GM19193 (cell line): ENCODE measurements around the gene GTF2IRD1.

Source experiments
- POLR2A ChIP-seq: IDR thresholded peaks from 4 replicates; pipeline ENCODE4 v1.6.1; 2011; ENCODE audit not compliant: insufficient read depth, insufficient read length; ENCODE audit errors: extremely low read depth

The GTF2IRD1 gene

DNA sequence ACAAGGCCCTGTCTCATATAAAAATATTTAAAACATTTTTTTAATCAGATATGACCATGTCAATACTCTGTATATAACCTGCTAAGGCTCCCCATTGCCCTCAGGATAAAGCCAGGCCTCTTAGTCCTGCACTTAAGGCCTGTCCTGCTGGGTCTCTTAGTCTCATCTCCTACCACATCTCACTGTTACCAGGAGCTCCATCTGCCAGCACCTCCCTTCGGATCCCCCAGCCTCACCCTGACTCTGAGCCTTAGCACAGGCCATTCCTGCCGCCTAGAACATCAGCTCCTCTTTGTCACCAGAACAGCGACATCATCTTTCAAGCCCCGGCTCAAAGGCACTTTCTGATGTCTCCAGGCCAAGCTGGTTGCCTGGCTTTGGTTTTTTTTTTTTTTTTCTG is 25.7 kb upstream of the GTF2IRD1 start:
- no peak for TF ChIP-seq POLR2A

- no peak for TF ChIP-seq POLR2A
Observed at GRCh38 chr7:74429153-74429747, 24.5 kb upstream of the GTF2IRD1 start.

DNA sequence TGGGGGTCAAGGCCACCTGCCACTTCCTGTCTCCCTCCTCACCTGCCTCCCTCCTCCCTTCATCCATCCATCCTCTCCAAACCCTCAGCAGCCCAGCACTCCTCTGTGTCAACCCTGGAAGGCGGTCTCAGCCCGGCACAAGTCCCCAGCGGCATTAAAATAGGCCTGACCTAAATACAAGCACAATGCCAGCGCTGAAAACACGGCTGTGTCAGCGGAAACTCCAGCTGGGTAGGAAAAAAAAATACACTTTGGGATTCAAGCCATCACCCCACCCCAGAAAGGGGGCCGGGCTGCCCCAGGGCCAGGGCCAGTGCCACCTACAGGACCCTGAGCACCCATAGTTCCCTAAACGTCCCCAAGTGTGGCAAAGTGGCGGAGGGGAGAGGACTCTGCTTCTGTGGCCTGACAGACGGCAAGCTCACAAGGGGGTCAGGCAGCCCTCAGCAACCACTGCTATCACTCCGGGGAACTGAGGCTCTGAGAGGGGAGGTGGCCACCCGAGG is 22.7 kb upstream of the GTF2IRD1 start:
- no peak for TF ChIP-seq POLR2A

DNA sequence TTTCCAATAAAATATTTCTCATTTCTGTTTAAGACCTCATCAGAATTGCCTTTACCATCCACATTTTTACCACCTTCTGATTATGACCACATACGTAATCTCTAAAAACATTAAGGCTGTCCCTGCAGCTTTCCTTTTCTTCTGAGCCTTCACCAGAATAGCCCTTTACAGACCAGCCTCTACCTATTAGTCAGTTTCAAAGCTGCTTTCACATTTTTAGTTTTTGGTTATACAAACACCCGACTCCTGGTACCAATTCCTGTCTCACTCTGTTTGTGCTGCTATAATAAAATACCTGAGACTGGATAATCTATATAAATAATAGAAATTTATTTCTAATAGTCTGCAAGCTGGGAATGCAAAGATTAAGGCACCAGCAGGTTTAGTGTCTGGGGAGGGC is 15.4 kb upstream of the GTF2IRD1 start:
- TF ChIP-seq POLR2A: no peak

GRCh38 chr7:74439541-74439940 is 14.2 kb upstream of the GTF2IRD1 start:
- no peak for TF ChIP-seq POLR2A

DNA sequence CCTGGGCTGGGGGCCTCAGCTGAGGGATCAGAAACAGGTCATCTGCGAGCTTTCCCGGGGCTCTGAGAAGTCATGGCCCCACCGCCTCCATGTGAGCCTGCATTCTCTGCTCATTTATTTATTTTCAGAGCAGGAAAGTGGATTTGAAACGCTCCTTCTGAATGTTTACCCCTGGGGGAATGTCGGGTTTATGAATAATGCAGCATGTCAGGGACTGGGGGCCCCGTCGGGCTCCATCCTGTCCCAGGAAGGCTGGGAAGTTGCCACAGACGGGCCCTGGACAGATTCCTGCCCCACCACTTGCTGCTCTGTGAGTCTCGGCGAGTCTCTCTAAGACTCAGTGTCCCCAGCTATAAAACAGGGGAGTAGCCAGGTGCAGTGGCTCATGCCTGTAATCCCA is 11.9 kb upstream of the GTF2IRD1 start:
- no peak for TF ChIP-seq POLR2A

DNA sequence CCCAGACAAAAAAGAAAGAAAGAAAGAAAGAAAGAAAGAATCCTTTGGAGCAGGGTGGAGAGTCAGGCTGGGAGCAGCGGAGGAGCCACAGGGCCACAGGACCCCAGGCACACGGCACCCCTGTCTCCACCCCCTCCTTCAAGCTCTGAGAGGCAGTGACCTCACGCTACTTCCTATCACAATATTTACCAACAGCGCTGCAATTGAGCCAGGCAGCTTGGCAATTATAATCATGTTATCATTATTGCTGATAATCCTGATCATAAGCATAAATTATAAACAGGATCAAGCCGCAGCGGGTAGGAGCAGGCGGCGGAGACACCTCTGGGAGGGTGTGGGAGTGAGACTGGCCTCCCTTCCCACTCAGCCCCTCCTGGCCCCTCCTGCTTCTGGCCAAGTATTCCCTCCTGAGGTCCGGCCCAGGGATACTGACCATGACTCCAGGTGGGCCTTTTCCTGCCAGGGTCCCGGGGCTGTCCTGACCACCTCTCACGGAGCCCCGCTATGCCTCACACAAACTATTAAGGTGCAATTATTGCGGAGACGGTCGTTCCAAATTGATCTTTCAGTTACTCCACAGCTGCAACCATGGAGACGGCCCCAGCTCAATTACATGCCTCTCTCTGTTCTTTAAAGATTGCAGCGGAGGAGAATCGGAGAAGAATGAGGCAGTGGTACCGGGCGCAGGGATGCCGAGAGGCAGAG is 10.0 kb upstream of the GTF2IRD1 start:
- no peak for TF ChIP-seq POLR2A

DNA sequence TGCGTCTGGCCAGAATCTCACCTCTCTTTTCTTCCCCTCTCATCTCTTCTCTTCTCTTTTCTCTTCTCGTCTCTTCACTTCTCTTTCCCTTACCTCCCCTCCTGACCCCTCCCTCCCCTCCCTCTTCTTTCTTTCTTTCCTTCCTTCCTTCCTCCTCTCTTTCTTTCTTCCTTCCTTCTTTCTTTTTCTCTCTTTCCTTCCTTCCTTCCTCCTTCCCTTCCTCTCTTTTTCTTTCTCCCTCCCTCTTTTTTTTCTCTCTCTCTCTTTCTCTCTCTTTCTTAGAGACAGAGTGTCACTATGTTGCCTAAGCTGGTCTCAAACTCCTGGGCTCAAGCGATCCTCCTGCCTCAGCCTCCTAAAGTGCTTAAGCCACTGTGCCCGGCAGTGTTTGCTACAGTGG is 4.6 kb upstream of the GTF2IRD1 start:
- no peak for TF ChIP-seq POLR2A

- no peak for TF ChIP-seq POLR2A
Observed at GRCh38 chr7:74449809-74450397, 3.8 kb upstream of the GTF2IRD1 start.

DNA sequence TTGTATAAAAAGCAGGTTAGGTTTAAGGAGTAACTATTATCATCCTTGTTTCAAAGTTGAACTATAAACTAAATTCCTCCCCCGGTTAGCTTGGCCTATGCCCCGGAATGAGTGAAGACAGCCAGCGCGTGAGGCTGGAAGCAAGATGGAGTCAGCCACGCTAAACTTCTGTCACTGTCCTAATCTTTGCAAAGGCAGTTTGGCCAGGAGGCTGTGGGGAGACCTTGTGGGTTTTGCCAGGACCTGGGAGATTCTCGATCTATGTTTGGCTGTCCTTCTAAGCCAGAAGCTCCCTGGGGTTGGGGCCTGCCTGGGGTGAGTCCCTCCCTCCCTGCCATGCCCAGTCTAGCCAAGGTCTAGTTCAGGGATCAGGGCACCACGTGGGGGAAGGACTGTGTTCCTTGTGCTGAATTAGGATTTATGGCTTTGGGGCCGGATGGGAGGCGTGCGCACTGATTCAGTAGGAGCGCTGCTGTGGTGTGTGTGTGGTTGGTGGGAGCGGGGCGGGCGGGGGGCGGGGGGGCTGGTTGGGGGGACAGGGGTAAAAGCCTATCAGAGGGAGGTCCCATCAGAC is 871 bp upstream of the GTF2IRD1 start:
- TF ChIP-seq POLR2A: no peak

DNA sequence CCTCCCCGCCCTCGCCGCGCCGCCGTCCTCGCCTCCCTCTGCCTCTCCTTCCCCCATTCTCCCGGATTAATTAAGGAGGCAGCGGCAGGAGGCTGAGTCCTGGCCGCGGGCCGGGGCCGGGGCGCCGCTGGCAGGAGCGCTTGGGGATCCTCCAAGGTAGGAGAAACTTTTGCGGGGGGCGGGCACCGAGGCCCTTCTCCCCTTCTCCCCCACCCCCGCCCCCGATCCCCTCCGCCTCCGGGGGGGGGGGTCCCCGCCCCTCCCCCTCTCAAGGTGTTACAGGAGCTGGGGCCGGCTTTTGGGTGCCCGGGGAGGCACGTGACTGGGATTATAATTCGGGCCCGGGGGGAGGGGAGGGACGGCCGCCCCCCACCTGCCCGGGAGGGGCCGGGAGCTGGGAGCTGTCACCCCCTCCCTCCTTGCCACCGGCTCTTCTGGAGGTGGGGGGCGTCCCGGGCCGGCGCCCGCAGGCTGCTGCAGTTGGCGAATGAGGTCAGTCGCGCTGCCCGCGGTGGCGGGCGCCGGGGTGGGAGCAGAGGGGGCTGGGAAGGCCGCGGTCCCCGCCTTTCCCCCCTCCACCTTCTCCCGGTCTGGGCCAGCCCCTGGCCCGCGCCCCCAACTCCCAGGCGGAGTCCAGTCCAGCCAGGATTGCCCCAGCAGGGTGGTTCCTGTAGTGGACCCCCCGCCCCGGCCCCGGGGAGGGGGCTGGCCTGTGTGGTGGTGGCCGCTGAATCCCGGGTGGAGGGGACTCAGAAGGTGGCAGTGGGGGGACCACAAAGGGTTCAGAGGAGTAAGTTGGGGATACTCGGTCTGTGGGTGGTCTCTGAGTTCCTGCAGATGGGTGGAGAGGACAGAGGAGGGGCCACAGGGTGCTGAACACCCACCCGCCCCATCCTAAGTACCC is 567 bp downstream of the GTF2IRD1 start:
- TF ChIP-seq POLR2A: no peak

DNA sequence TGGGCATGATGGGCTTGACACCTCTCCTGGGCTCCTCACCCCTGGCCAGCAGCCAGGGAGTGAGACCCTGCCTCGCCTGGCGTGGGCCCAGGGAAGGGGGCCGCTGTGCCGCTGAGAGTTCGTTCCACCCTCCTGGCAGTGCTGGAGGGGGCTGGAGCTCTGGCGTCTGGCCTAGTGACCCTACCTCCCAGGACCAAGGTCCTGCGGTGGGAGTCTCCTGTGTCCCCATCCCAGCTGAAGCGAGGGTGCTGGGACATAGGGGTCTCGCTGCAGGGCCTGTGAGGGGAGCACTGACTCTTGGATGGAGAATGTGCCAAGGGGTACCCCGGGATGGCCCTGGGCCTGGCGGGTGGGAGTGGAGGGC is 1.2 kb downstream of the GTF2IRD1 start:
- no peak for TF ChIP-seq POLR2A

DNA sequence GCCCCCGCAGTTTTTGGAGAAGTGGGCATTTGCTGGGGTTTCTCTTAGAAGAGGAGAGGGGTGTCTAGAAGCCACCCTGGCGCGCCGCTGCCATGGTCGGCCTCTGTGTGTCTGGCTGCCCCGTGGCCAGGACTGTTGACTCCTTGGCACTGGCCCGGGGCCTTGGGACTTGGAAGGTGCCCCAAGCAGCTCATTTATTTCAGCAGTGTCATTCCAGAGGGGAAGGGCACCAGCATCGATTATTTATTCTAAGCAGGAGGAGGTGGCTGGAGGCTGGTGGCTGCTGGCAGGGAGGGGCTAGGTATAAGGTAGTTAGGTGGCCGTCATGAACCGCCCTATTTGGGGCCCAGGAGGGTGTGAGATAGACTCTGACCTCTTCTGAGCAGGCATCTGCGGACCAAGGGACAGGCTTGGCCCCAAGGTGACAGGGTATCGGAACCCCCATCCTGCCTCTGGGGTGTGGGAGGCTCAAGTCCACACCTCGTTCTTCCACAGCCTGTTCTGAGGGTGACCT is 1.6 kb downstream of the GTF2IRD1 start:
- TF ChIP-seq POLR2A: no peak

GRCh38 chr7:74455928-74456327 is 2.2 kb downstream of the GTF2IRD1 start:
- TF ChIP-seq POLR2A: no peak

GRCh38 chr7:74457007-74457406 is 3.3 kb downstream of the GTF2IRD1 start:
- TF ChIP-seq POLR2A: no peak
